ENCODE measurements around the gene FOXL3. TPM values are rescaled to one million over a fixed set of nuclear protein-coding genes. Genes with fewer than 3 reads are reported as not detected.
A peak's percentile ranks its signal among the peaks of the same experiment; 100 is the strongest.

FOXL3 gene
- total RNA-seq, 1 donor from 2014 or later, result not detected

GRCh38 chr7:311796-312195 lies 21.8 kb downstream of the FOXL3 start:
- H3K4me1 ChIP-seq, result no peaks in the 10 kb centered on the region
- intact Hi-C loops (cut with DNase I), result no loop called here
- TF ChIP-seq, protein P1, sequence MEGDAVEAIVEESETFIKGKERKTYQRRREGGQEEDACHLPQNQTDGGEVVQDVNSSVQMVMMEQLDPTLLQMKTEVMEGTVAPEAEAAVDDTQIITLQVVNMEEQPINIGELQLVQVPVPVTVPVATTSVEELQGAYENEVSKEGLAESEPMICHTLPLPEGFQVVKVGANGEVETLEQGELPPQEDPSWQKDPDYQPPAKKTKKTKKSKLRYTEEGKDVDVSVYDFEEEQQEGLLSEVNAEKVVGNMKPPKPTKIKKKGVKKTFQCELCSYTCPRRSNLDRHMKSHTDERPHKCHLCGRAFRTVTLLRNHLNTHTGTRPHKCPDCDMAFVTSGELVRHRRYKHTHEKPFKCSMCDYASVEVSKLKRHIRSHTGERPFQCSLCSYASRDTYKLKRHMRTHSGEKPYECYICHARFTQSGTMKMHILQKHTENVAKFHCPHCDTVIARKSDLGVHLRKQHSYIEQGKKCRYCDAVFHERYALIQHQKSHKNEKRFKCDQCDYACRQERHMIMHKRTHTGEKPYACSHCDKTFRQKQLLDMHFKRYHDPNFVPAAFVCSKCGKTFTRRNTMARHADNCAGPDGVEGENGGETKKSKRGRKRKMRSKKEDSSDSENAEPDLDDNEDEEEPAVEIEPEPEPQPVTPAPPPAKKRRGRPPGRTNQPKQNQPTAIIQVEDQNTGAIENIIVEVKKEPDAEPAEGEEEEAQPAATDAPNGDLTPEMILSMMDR (IDR thresholded peaks at IDR 0.05), result no peak
- no peaks in the 10 kb centered on the region for H3K9me3 ChIP-seq
- peak; percentile 92 for ATAC-seq
- H3K27ac ChIP-seq, result no peak overlapping the region
- H3K27me3 ChIP-seq, result peaks cover 10% of the 10 kb centered on the region
- H3K36me3 ChIP-seq, result no peaks in the 10 kb centered on the region
- no peak overlapping the region for H3K4me3 ChIP-seq
- DNase-seq, result no peak

DNA sequence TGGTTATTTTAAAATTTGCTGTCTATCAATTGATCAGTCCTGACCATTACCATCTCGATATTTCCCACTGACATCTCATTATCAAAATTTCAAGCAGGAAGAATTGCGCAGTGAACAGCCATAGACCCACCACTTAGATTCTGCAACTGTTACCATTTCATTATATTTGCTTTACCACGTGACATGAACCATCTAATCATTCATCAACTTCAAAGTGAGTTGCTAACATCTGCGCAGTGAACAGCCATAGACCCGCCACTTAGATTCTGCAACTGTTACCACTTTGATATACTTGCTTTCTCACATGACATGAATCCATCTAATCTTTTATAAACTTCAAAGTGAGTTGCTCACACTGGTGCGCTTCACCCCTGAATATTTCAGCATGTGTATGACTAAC lies 22.5 kb downstream of the FOXL3 start:
- TF ChIP-seq, protein P1 (IDR thresholded peaks at IDR 0.05), result no peak
- intact Hi-C loops (cut with DNase I), result no loop called here
- peaks cover 10% of the 10 kb centered on the region for H3K27me3 ChIP-seq
- no peaks in the 10 kb centered on the region for H3K9me3 ChIP-seq
- ATAC-seq, result no peak
- no peaks in the 10 kb centered on the region for H3K36me3 ChIP-seq
- H3K4me3 ChIP-seq, result no peak overlapping the region
- H3K4me1 ChIP-seq, result no peaks in the 10 kb centered on the region
- H3K27ac ChIP-seq, result no peak overlapping the region
- DNase-seq, result no peak

GRCh38 chr7:314853-315252 lies 24.9 kb downstream of the FOXL3 start:
- no peak for ATAC-seq
- TF ChIP-seq, protein P1 (IDR thresholded peaks at IDR 0.05), result no peak
- intact Hi-C loops (cut with DNase I), result no loop called here

GRCh38 chr7:315516-316265 lies 25.7 kb downstream of the FOXL3 start:
- no peaks in the 10 kb centered on the region for H3K36me3 ChIP-seq
- ATAC-seq, result no peak
- TF ChIP-seq, protein P1 (IDR thresholded peaks at IDR 0.05), result no peak
- H3K4me3 ChIP-seq, result no peak overlapping the region
- H3K9me3 ChIP-seq, result no peaks in the 10 kb centered on the region
- no peak overlapping the region for H3K27ac ChIP-seq
- H3K4me1 ChIP-seq, result no peaks in the 10 kb centered on the region
- DNase-seq, result no peak
- intact Hi-C loops (cut with DNase I), result no loop called here
- H3K27me3 ChIP-seq, result peaks cover 10% of the 10 kb centered on the region

More at GRCh38 chr7:314853-315252, 24.9 kb downstream of the FOXL3 start:
- H3K27ac ChIP-seq, result no peak overlapping the region
- no peaks in the 10 kb centered on the region for H3K9me3 ChIP-seq
- H3K4me1 ChIP-seq, result no peaks in the 10 kb centered on the region
- peaks cover 10% of the 10 kb centered on the region for H3K27me3 ChIP-seq
- H3K36me3 ChIP-seq, result no peaks in the 10 kb centered on the region
- H3K4me3 ChIP-seq, result no peak overlapping the region
- DNase-seq, result no peak

- intact Hi-C loops (cut with DNase I), result no loop called here
- no peaks in the 10 kb centered on the region for H3K9me3 ChIP-seq
- peaks cover 9% of the 10 kb centered on the region for H3K4me1 ChIP-seq
- no peak overlapping the region for H3K4me3 ChIP-seq
- no peak overlapping the region for H3K27ac ChIP-seq
- no peaks in the 10 kb centered on the region for H3K36me3 ChIP-seq
- H3K27me3 ChIP-seq, result peaks cover 7% of the 10 kb centered on the region
- DNase-seq, result no peak
- TF ChIP-seq, protein P1 (IDR thresholded peaks at IDR 0.05), result no peak
- ATAC-seq, result no peak
These were observed 27.9 kb downstream of the FOXL3 start for GRCh38 chr7:317643-318405.
